B cell (primary cell): ENCODE measurements around the gene KCNIP1. TPM values are rescaled to one million over a fixed set of nuclear protein-coding genes. Genes with fewer than 3 reads are reported as not detected.

ENCODE experiments used
- ATAC-seq: fragments of 200-7000 bp; cut with Tn5 transposase; one replicate; pipeline ENCODE4 v1.10.0; 2021; ENCODE audit warnings: low read depth, mild to moderate bottlenecking, moderate number of reproducible peaks, moderate library complexity
- CTCF ChIA-PET: fragments of 350-600 bp; sonication (Branson Sonifier 250); formaldehyde crosslinking; loops from one replicate; lab custom pipeline; 2021; ENCODE audit warnings: antibody characterized with exemption, inconsistent platforms; lab: Charles Lee
- POLR2A ChIA-PET: fragments of 350-600 bp; sonication (Branson Sonifier 250); formaldehyde crosslinking; loops from one replicate; lab custom pipeline; 2021; ENCODE audit warnings: antibody characterized with exemption; lab: Charles Lee
- DNase-seq: peaks from one replicate; pipeline ENCODE4 v3.0.0; 2013
- H2AFZ ChIP-seq: 2 replicates; pipeline ENCODE4 v1.6.1; 2012; ENCODE audit warnings: mild to moderate bottlenecking, low read depth, low read length; ENCODE audit not compliant: insufficient read depth, poor library complexity, severe bottlenecking
- H3K27ac ChIP-seq, 2 donors: 1 replicate in 1 of 2; 2 replicates in 1 of 2; pipeline ENCODE4 v1.5.1; 2012 to 2013; ENCODE audit warnings: low read length in 2 of 2, mild to moderate bottlenecking in 2 of 2, moderate library complexity in 1 of 2
- H3K27me3 ChIP-seq, 4 experiments: fragments of 200-600 bp in 1 of 4; sonication (generic) in 1 of 4; replicated peaks in 1 of 4; 1 replicate in 2 of 4; 2 replicates in 2 of 4; pipeline versions ENCODE4 v1.6.1 to v1.7.0; 2013 to 2016; ENCODE audit warnings: low read length in 3 of 4, mild to moderate bottlenecking in 2 of 4, mixed read lengths in 1 of 4, moderate library complexity in 1 of 4; ENCODE audit not compliant: insufficient read depth in 4 of 4, control insufficient read depth in 3 of 4; ENCODE audit errors: control extremely low read depth in 1 of 4
- H3K36me3 ChIP-seq, 2 experiments: replicated peaks in 1 of 2; 1 replicate in 1 of 2; 2 replicates in 1 of 2; pipeline versions ENCODE4 v1.6.1 to v1.7.1; 2013; ENCODE audit warnings: low read length in 1 of 2; ENCODE audit not compliant: insufficient read depth in 2 of 2, control insufficient read depth in 1 of 2; ENCODE audit errors: control extremely low read depth in 1 of 2, extremely low read depth in 1 of 2
- H3K4me1 ChIP-seq, 2 donors: fragments of 200-600 bp in 1 of 2; sonication (generic) in 1 of 2; 1 replicate in 1 of 2; 2 replicates in 1 of 2; pipeline versions ENCODE4 v1.5.1 to v1.6.1; 2013 to 2017; ENCODE audit warnings: low read length in 2 of 2; ENCODE audit not compliant: control insufficient read depth in 2 of 2, insufficient read depth in 2 of 2
- H3K4me2 ChIP-seq: replicated peaks from 2 replicates; pipeline ENCODE3; 2012; ENCODE audit warnings: mild to moderate bottlenecking, low read depth, low read length; ENCODE audit not compliant: poor library complexity, severe bottlenecking
- H3K4me3 ChIP-seq, 5 experiments: fragments of 200-600 bp in 1 of 5; sonication (generic) in 1 of 5; 1 replicate in 3 of 5; 2 replicates in 2 of 5; pipeline versions ENCODE4 v1.5.1 to v1.7.0; 2011 to 2016; ENCODE audit warnings: low read length in 4 of 5, mild to moderate bottlenecking in 4 of 5, low read depth in 2 of 5, control low read depth in 1 of 5, moderate library complexity in 1 of 5; ENCODE audit not compliant: insufficient read depth in 1 of 5; ENCODE audit errors: control extremely low read depth in 1 of 5, extremely low read depth in 1 of 5
- H3K79me2 ChIP-seq: fragments of 200-600 bp; sonication (generic); one replicate; pipeline ENCODE4 v1.6.0; 2016; ENCODE audit warnings: low read length; ENCODE audit not compliant: control insufficient read depth, insufficient read depth
- H3K9ac ChIP-seq: fragments of 200-600 bp; sonication (generic); 2 replicates; pipeline ENCODE4 v1.6.1; 2017; ENCODE audit warnings: mild to moderate bottlenecking, low read length, moderate library complexity
- H3K9me3 ChIP-seq, 3 donors: one replicate each; pipeline versions ENCODE4 v1.6.1 to v1.7.1; 2013; ENCODE audit warnings: low read length in 2 of 3; ENCODE audit not compliant: control insufficient read depth in 2 of 3, insufficient read depth in 1 of 3; ENCODE audit errors: control extremely low read depth in 1 of 3
- H4K20me1 ChIP-seq: 2 replicates; pipeline ENCODE4 v1.6.0; 2012; ENCODE audit warnings: mild to moderate bottlenecking, low read length; ENCODE audit not compliant: insufficient read depth, control insufficient read depth, poor library complexity, severe bottlenecking
- H3K27ac Mint-ChIP-seq: one replicate; pipeline ENCODE4 v1.8.0; 2021; ENCODE audit warnings: mixed read lengths
- H3K27me3 Mint-ChIP-seq: one replicate; pipeline ENCODE4 v1.8.0; 2021; ENCODE audit warnings: mixed read lengths
- H3K4me1 Mint-ChIP-seq: one replicate; pipeline ENCODE4 v1.8.0; 2021; ENCODE audit warnings: mixed read lengths
- H3K4me3 Mint-ChIP-seq: one replicate; pipeline ENCODE4 v1.8.0; 2021; ENCODE audit warnings: mixed read lengths
- H3K9me3 Mint-ChIP-seq: one replicate; pipeline ENCODE4 v1.8.0; 2022; ENCODE audit warnings: mixed read lengths; ENCODE audit not compliant: insufficient read depth
- CTCF ChIP-seq: fragments of 200-600 bp; IDR thresholded peaks from one replicate; pipeline ENCODE4 v1.8.0; 2022; ENCODE audit warnings: antibody characterized with exemption, mild to moderate bottlenecking
- EZH2 ChIP-seq: IDR thresholded peaks from 2 replicates; pipeline ENCODE4 v1.6.1; 2012; ENCODE audit warnings: borderline replicate concordance, low read depth, mild to moderate bottlenecking, moderate library complexity, low read length; ENCODE audit not compliant: insufficient read depth, poor library complexity, severe bottlenecking
- WGBS: methylation state at CpG from one replicate; pipeline ENCODE4 v1.1.5; 2013; ENCODE audit warnings: missing lambda C conversion rate; ENCODE audit not compliant: insufficient coverage; 5-methylcytosine and 5-hydroxymethylcytosine counted together
- intact Hi-C: fragments of 100-400 bp; cut with micrococcal nuclease; formaldehyde crosslinking; loops from one replicate; pipeline ENCODE4 v1.10.0; 2022
- polyA plus RNA-seq: library from polyadenylated mRNA; depleted of rRNA; stranded (reverse); fragments of >200 nt; gene quantifications from 2 replicates; pipeline ENCODE4 v1.2.3, GENCODE V29; 2012
- total RNA-seq, 2 donors: library from RNA; stranded (reverse); fragments of 120-200 nt in 1 of 2; gene quantifications; 1 replicate in 1 of 2; 2 replicates in 1 of 2; pipeline versions ENCODE4 v1.2.3 to v1.2.4, GENCODE V29; 2013 to 2022

The KCNIP1 gene
- total and polyA plus RNA-seq, 2 donors (not counting 1 experiment from before 2014, with no cell fraction given): not detected

- H2AFZ ChIP-seq: no peak overlapping the region
- no peak for ATAC-seq
- no peaks in the 10 kb centered on the region for H3K36me3 ChIP-seq
- Mint-ChIP-seq H3K4me3 (no peak overlapping the region), H3K27ac (no peak overlapping the region), H3K27me3 (peaks cover 7% of the 10 kb centered on the region), H3K4me1 (no peaks in the 10 kb centered on the region), H3K9me3 (no peaks in the 10 kb centered on the region)
- H4K20me1 ChIP-seq: no peaks in the 10 kb centered on the region
- no peak overlapping the region for H3K4me3 ChIP-seq
- WGBS: 71% methylated on average over 13 of the region's 13 CpGs
- no peaks in the 10 kb centered on the region for H3K9me3 ChIP-seq
- no peak for TF ChIP-seq EZH2
- no peak for TF ChIP-seq CTCF
- no peak overlapping the region for H3K27ac ChIP-seq
- no peaks in the 10 kb centered on the region for H3K4me1 ChIP-seq
- CTCF ChIA-PET: no interaction called here
- POLR2A ChIA-PET: no interaction called here
- H3K79me2 ChIP-seq: no peaks in the 10 kb centered on the region
- no peak for DNase-seq
- intact Hi-C loops: no loop called here
- no peaks in the 10 kb centered on the region for H3K27me3 ChIP-seq
- H3K9ac ChIP-seq: no peak overlapping the region
- H3K4me2 ChIP-seq: no peak overlapping the region
These were observed 36.7 kb upstream of the KCNIP1 start for GRCh38 chr5:170466988-170467707.

- H3K4me3 ChIP-seq: no peak overlapping the region
- H3K79me2 ChIP-seq: no peaks in the 10 kb centered on the region
- Mint-ChIP-seq H3K27ac (no peak overlapping the region), H3K9me3 (no peaks in the 10 kb centered on the region), H3K4me1 (no peaks in the 10 kb centered on the region), H3K27me3 (peaks cover 3% of the 10 kb centered on the region), H3K4me3 (no peak overlapping the region)
- no peaks in the 10 kb centered on the region for H3K36me3 ChIP-seq
- CTCF ChIA-PET: interaction anchor here (0.7 kb wide), 1 partner anchor 1477 kb away, joined by 5 read pairs; no protein-coding TSS in a partner anchor
- H3K27me3 ChIP-seq: no peaks in the 10 kb centered on the region
- no peak overlapping the region for H3K27ac ChIP-seq
- H3K4me1 ChIP-seq: no peaks in the 10 kb centered on the region
- no peak overlapping the region for H3K4me2 ChIP-seq
- DNase-seq: no peak
- intact Hi-C loops: no loop called here
- 100% methylated on average over 2 of the region's 7 CpGs for WGBS
- TF ChIP-seq CTCF: no peak
- POLR2A ChIA-PET: no interaction called here
- no peak overlapping the region for H2AFZ ChIP-seq
- H4K20me1 ChIP-seq: no peaks in the 10 kb centered on the region
- no peaks in the 10 kb centered on the region for H3K9me3 ChIP-seq
- H3K9ac ChIP-seq: no peak overlapping the region
- ATAC-seq: no peak
These were observed 35.1 kb upstream of the KCNIP1 start for GRCh38 chr5:170468633-170469285.
